ENCODE data around the gene HMCN2. TPM values are rescaled to one million over a fixed set of nuclear protein-coding genes. Genes with fewer than 3 reads are reported as not detected.

The HMCN2 gene
- total RNA-seq, 1 experiment from 2014 or later = not detected

DNA sequence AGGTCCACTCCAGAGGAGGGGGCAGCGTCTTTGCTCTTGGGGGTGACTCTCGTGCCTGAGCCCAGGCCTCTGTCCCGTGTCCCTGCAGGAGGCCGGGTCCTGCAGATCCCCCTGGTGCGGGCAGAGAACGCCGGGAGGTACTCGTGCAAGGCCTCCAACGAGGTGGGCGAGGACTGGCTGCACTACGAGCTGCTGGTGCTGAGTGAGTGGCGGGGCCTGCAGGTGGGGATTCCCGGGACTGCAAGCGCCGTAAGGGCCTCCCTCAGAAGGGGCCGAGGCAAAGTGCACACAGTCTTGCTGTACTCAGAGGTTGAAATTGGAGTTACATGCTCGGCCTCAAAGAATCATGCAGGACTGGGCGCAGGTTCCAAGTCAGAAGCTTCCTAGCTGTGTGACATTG is 116.5 kb downstream of the HMCN2 start:
- in situ Hi-C loops (cut with HindIII; ENCODE audit: low pct_unique_long_range_greater_than_20kb, low sequenced_read_pairs) = no loop called here
- DNase-seq (ENCODE audit: low read depth, low spot score) = no peak

DNA sequence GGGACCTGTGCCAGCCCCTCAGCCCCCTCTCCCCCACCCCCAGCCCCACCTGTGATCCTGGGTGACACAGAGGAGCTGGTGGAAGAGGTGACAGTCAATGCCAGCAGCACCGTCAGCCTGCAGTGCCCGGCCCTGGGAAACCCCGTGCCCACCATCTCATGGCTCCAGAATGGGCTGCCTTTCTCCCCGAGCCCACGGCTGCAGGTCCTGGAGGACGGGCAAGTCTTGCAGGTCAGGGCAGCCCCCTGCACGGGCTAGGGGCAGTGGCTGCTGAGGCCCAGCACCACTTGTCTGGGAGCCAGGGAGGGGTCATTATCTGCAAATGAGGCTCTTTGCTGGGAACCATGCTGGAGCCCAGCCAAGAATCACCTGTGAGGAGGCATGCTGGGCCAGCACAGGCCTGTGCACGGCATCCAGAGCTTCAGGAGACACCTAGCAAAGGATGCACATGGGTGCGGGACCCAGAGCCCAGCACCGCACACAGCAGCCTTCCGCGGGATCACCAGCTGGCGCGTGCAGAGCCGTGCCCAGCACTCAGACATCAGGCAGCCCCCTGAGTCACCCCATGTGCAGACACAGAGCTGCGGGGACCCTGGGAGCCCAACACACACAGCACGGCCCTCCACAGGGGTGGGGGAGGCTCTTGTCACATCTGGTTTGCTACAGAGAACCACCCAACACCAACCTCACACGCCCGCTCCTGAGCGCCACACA is 117.2 kb downstream of the HMCN2 start:
- no peak for DNase-seq (ENCODE audit: low read depth, low spot score)
- in situ Hi-C loops (cut with HindIII; ENCODE audit: low pct_unique_long_range_greater_than_20kb, low sequenced_read_pairs) = no loop called here

DNA sequence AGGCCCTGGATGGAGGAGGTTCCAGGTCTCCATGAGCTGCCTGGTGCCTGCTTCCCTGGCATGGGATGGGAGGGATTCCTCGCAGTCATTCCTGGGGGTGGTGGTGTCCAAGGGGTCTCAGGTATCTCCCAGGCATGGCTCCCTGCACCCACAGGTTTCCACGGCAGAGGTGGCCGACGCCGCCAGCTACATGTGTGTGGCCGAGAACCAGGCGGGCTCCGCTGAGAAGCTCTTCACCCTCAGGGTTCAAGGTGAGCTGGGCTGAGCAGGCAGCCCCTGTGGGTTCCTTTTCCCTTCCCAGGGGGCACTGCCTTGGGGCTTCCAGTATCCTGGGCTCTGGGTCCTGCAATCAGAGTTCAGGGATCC is 117.8 kb downstream of the HMCN2 start:
- in situ Hi-C loops (cut with HindIII; ENCODE audit: low pct_unique_long_range_greater_than_20kb, low sequenced_read_pairs) = no loop called here
- DNase-seq (ENCODE audit: low read depth, low spot score) = no peak

DNA sequence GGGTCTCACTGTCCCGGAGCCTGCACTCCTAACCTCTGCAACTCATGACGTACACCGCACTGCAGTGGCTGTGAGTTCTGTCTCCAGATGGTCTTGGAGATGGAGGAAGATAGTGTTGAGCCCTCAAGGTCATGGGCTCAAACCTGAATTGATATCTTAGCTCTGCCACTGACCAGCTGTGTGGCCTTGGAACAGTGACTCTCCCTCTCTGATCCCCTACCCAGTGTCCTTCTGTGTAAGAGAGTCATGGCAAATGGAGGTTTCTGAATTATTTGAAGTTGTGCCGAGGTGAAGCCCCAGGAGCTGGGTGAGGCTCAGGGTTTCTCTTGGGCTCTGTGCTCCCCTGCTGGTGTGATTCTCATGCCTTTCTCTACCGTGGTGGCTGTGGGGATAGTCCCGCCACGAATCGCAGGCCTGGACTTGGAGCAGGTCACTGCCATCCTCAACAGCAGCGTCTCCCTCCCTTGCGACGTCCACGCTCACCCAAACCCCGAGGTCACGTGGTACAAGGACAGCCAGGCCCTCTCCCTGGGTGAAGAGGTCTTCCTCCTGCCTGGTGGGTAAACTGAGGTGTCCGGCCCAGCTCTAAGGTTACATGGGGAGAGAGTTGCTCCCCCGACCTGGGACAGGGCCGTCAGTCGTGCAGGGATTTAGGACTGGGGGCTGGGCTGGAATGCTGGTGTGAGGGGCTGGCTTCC is 118.6 kb downstream of the HMCN2 start:
- no peak for DNase-seq (ENCODE audit: low read depth, low spot score)
- in situ Hi-C loops (cut with HindIII; ENCODE audit: low pct_unique_long_range_greater_than_20kb, low sequenced_read_pairs) = no loop called here

DNA sequence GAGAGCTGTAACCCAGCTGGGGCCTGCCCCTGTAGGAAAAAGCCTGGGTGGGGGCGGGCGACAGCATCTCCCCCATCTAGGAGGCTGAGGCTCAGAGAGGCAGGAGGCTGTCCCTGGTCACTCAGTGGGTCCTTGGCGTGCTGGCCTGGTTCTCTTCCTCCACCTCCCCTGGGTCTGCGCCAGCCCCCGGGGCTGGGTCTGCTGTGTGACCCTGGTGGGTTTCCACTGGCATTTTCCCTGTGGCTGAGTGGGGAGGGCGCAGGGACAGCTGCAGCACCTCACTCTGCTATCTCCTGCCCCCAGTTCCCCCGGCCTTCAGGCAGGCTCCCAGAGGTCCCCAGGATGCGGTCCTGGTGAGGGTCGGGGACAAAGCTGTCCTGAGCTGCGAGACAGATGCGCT is 119.7 kb downstream of the HMCN2 start:
- DNase-seq (ENCODE audit: low read depth, low spot score) = no peak
- in situ Hi-C loops (cut with HindIII; ENCODE audit: low pct_unique_long_range_greater_than_20kb, low sequenced_read_pairs) = no loop called here

DNA sequence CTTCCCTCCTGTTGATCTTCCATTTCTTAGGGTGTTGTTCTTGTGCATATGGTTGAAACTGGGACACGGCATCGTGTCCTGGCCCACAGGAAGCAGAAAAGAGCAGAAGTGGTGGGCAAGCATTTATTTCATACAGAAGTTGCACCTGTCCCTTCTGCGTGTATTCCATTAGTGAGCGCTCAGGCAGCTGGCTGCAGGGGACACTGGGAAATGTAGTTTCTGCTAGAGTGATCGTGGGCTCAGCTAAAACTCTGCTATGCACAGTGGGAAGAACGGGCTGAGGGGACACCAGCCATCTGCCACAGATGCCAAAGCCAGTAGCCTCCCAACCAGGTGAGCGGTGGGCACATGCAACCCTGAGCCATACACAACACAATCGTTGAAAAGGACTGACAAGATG is 121.8 kb downstream of the HMCN2 start:
- no peak for DNase-seq (ENCODE audit: low read depth, low spot score)
- in situ Hi-C loops (cut with HindIII; ENCODE audit: low pct_unique_long_range_greater_than_20kb, low sequenced_read_pairs) = no loop called here

DNA sequence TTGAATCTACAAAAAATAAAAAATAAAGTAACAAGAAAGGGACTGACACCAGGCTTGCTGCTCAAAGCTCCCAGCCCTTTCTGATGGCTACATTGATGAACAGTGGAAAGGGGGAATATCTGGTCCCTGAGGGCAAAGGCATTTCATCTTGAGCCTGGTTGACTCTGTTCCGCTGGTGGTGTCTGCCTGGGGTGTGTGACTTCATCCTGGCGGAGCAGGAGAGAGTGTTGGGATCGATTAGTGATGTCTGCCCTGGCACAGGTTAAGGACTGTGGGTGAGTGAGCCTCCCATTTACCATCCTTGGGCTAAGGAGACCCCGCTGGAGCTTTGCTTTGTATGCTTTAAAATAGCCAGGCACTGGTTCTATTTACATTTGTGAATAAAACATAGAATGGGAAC is 122.3 kb downstream of the HMCN2 start:
- in situ Hi-C loops (cut with HindIII; ENCODE audit: low pct_unique_long_range_greater_than_20kb, low sequenced_read_pairs) = no loop called here

DNA sequence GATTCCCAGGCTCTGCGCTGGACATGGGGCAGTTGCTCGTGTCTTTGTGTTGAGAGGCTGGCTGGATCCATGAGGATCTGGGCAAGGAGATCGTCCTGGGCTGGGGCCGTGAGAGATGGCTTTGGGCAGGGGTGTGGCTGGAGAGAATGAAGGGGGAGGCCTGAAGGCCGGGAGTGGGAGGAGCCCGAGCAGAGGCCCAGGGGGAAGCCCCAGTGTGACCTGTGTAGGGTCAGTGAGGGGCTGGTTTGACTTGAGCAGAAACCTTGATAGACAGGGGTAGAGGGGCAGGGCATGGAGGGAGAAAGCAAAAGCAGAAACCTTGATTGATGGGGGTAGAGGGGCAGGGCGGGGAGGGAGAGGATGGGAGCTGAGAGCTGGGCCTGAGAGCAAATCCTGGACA is 124.8 kb downstream of the HMCN2 start:
- in situ Hi-C loops (cut with HindIII; ENCODE audit: low pct_unique_long_range_greater_than_20kb, low sequenced_read_pairs) = no loop called here
- DNase-seq (ENCODE audit: low read depth, low spot score) = no peak

More for the DNA sequence above, 122.3 kb downstream of the HMCN2 start:
- DNase-seq (ENCODE audit: low read depth, low spot score) = no peak

DNA sequence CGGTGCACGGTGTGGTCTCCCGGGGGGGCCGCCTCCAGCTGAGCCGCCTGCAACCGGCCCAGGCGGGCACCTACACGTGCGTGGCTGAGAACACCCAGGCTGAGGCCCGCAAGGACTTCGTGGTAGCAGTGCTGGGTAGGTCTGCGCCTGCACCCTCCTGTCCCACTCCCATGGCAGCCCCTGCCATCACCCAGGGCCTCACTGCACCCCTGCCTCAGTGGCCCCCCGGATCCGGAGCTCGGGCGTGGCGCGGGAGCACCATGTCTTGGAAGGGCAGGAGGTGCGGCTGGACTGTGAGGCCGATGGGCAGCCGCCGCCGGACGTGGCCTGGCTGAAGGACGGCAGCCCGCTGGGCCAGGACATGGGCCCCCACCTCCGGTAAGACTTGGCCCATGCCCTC is 125.4 kb downstream of the HMCN2 start:
- DNase-seq (ENCODE audit: low read depth, low spot score) = no peak
- in situ Hi-C loops (cut with HindIII; ENCODE audit: low pct_unique_long_range_greater_than_20kb, low sequenced_read_pairs) = no loop called here

DNA sequence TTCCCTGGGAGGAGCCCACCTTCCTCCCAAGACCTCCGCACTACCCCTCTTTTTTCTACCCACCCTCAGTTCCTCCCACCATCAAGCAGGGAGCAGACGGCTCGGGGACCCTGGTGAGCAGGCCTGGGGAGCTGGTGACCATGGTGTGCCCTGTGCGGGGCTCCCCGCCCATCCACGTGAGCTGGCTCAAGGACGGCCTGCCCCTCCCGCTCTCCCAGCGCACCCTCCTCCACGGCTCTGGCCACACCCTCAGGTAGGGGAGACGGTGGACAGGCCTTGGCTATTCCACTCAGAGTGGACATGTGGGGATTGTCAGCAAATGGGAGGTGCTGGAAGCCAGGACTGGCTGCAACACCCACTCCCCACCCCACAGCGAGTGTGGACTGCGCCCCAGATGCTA is 126.3 kb downstream of the HMCN2 start:
- DNase-seq (ENCODE audit: low read depth, low spot score) = no peak
- in situ Hi-C loops (cut with HindIII; ENCODE audit: low pct_unique_long_range_greater_than_20kb, low sequenced_read_pairs) = no loop called here

DNA sequence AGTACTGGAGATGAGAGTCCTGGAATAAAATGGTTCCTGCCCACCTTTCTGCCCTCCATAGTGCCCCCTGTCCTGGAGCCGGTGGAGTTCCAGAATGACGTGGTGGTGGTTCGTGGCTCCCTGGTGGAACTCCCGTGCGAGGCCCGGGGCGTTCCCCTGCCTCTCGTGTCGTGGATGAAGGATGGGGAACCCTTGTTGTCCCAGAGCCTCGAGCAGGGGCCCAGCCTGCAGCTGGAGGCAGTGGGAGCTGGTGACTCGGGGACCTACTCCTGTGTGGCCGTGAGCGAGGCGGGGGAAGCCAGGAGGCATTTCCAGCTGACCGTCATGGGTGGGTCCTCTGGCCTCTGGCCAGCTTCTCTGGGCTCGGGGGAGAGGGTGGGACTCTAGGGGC is 128.1 kb downstream of the HMCN2 start:
- DNase-seq (ENCODE audit: low read depth, low spot score) = no peak
- in situ Hi-C loops (cut with HindIII; ENCODE audit: low pct_unique_long_range_greater_than_20kb, low sequenced_read_pairs) = no loop called here

DNA sequence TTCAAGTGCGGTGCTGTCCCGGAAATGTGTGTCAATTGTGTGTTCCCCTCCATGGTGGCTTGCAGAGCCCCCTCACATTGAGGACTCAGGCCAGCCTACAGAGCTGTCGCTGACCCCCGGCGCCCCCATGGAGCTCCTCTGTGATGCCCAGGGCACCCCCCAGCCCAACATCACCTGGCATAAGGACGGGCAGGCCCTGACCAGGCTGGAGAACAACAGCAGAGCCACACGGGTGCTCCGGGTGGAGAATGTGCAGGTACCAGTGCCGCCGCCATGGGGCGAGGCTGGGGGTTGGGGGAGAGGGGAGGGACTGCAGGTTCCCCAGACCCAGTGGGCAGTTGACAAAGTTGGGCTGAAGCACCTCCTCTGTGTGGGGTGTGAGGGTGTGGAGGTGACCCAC is 128.8 kb downstream of the HMCN2 start:
- no peak for DNase-seq (ENCODE audit: low read depth, low spot score)
- in situ Hi-C loops (cut with HindIII; ENCODE audit: low pct_unique_long_range_greater_than_20kb, low sequenced_read_pairs) = no loop called here

DNA sequence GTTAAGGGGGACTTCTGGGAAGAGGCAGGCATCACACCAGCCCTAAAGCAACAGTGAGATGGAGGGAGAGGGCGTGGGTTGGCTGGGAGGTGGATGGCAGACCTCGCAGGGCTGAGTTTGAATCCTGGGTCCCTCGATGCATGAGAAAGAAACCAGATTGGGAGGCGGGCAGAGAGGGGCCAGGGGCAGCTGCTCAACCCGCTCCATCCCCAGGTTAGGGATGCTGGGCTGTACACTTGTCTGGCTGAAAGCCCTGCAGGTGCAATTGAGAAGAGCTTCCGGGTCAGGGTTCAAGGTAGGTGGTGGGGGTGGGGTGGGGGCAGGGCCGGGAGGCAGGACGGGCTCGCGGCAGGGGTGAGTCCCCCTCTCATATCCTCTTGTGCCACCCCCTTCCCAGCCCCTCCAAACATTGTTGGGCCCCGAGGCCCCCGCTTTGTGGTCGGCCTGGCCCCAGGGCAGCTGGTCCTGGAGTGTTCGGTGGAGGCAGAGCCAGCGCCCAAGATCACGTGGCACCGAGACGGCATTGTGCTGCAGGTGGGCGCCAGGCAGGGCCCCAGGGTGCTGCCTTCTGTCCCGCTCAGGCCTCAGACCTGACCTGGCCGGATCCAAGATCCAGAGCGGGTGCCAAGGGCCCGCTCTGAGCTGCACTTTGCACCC is 129.4 kb downstream of the HMCN2 start:
- in situ Hi-C loops (cut with HindIII; ENCODE audit: low pct_unique_long_range_greater_than_20kb, low sequenced_read_pairs) = no loop called here
- DNase-seq (ENCODE audit: low read depth, low spot score) = no peak

DNA sequence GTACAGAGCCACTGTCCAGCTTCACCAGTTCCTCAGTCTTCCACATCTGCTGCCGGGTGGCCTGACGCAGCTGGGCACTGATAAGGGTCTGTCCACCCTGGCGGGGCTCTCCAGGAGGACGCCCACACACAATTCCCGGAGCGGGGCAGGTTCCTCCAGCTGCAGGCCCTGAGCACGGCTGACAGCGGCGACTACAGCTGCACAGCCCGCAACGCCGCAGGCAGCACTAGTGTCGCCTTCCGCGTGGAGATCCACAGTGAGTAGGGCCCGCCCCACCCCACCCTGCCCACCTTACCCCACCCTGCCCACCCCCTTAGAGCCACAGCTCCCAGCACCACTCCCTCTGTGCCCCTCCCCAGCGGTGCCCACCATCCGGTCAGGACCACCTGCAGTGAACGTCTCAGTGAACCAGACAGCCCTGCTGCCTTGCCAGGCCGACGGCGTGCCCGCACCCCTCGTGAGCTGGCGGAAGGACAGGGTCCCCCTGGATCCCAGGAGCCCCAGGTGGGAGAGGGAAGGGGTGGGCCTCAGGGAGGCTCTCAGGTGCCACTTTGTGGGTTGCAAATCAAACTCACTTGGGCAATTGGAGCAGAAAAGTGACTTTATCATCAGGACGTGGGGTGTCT is 130.4 kb downstream of the HMCN2 start:
- in situ Hi-C loops (cut with HindIII; ENCODE audit: low pct_unique_long_range_greater_than_20kb, low sequenced_read_pairs) = no loop called here
- no peak for DNase-seq (ENCODE audit: low read depth, low spot score)

DNA sequence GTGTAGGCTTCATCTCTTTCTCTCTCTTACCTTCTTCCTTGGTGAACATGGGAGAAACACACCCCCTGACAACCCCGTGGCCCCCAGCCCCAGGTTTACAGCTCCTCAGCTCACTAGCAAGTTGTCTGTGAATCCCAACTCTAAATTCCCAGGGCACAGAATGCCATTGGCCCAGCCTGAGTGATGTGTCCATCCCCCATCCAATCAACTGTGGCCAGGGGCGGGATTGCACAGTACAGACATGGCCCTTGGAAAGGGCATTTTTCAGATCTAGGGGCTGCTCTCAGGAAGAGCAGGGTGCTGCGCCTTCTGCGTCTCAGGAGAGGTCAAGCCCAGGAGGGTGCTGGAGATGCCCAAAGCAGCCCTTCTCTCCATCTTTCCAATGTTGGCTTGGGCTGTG is 131.0 kb downstream of the HMCN2 start:
- in situ Hi-C loops (cut with HindIII; ENCODE audit: low pct_unique_long_range_greater_than_20kb, low sequenced_read_pairs) = no loop called here
- peak; percentile 22 for DNase-seq (ENCODE audit: low read depth, low spot score)

DNA sequence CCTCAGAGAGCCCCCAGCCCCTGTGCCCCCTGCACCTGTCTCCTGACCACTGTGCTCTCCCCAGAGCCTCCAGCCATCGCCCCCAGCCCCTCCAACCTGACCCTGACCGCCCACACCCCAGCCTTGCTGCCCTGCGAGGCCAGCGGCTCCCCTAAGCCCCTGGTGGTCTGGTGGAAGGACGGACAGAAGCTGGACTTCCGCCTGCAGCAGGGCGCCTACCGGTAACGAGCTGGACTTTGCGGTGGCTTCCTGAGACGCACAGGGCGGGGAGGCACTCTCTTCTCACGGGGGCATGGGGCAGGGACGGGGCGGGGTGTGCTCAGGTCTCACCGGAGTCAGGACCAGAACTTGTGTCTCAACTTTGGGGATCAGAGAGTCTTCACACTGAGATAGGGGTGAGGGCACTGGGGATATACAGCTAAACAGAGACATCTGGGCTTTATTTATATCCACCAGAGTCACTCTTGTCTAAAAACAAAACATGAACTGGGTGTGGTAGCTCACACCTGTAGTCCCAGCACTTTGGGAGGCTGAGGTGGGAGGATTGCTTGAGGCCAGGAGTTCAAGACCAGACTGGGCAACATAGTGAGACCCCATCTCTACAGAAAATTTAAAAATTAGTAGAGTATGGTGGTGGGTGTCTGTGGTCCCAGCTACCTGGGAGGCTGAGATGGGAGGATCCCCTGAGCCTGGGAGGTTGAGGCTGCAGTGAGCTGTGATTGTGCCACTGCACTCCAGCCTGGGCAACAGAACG is 133.1 kb downstream of the HMCN2 start:
- in situ Hi-C loops (cut with HindIII; ENCODE audit: low pct_unique_long_range_greater_than_20kb, low sequenced_read_pairs) = no loop called here
- DNase-seq (ENCODE audit: low read depth, low spot score) = no peak

DNA sequence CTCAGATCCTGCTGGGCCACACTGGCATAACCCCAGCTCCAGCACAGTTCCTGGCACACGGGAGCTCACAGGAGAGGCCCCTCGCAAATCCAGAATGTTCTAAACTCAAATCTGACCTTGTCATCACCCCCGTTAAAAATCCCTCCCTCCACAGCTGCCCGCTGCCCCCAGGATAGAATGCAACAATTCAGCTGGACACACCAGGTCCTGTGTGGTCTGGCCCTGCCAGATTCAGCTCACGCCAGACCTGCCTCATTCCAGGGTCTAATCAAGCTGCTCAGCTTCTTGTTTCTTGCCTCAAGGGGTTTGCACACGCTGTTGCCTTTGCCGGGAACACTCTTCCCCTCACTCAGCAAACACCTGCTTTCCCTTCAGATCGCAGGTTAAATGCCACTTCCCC is 134.2 kb downstream of the HMCN2 start:
- in situ Hi-C loops (cut with HindIII; ENCODE audit: low pct_unique_long_range_greater_than_20kb, low sequenced_read_pairs) = no loop called here
- DNase-seq (ENCODE audit: low read depth, low spot score) = no peak

DNA sequence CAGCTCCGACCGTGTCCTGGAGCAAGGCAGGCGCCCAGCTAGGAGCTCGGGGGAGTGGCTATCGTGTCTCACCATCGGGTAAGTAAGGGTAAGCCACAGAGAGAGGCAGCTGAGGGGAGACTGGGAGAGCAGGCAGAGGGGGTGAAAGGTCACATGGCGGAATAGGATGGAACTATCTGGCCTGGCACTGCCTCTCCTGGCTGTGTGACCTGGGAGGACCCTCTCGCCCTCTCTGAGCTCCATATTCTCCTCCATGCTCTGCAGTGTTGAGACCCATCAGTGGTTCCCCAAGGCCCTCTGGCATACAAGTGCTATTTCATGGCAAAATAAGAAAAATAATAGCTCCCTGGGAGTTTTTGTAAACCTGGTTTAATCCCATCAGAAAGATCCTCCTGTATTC is 135.3 kb downstream of the HMCN2 start:
- in situ Hi-C loops (cut with HindIII; ENCODE audit: low pct_unique_long_range_greater_than_20kb, low sequenced_read_pairs) = no loop called here
- no peak for DNase-seq (ENCODE audit: low read depth, low spot score)
